HepG2 (cell line): ENCODE data around the gene PANX1. TPM values are rescaled to one million over a fixed set of nuclear protein-coding genes. Genes with fewer than 3 reads are reported as not detected.

Experiments used
- FLYWCH1 ChIP-seq: sonication (generic); formaldehyde crosslinking; IDR thresholded peaks from 2 replicates; pipeline ENCODE4 v1.8.1; 2023; ENCODE audit warnings: mild to moderate bottlenecking, missing genetic modification reagents
- FOXK2 ChIP-seq: fragments of 450-650 bp; IDR thresholded peaks from 2 replicates; pipeline ENCODE4 v1.6.1; 2016
- FOXO1 ChIP-seq: sonication (generic); formaldehyde crosslinking; IDR thresholded peaks from 2 replicates; pipeline ENCODE4 v1.4.0; 2020; ENCODE audit warnings: missing genetic modification reagents
- GATA4 ChIP-seq: sonication (generic); IDR thresholded peaks from 2 replicates; pipeline ENCODE4 v1.6.1; 2016; ENCODE audit warnings: antibody characterized with exemption, low read depth, borderline replicate concordance
- MIXL1 ChIP-seq: IDR thresholded peaks from 2 replicates; pipeline ENCODE4 v1.6.1; 2016
- SP2 ChIP-seq: sonication (generic); formaldehyde crosslinking; IDR thresholded peaks from 2 replicates; pipeline ENCODE4 v1.5.1; 2020; ENCODE audit warnings: mild to moderate bottlenecking, missing genetic modification reagents
- ZNF136 ChIP-seq: sonication (generic); formaldehyde crosslinking; IDR thresholded peaks from 2 replicates; pipeline ENCODE4 v1.8.1; 2022; ENCODE audit warnings: low read depth, mild to moderate bottlenecking, moderate library complexity, missing genetic modification reagents
- ZNF317 ChIP-seq: sonication (generic); formaldehyde crosslinking; IDR thresholded peaks from 2 replicates; pipeline ENCODE4 v1.5.0; 2020; ENCODE audit warnings: mild to moderate bottlenecking, missing genetic modification reagents
- ZNF432 ChIP-seq: sonication (generic); formaldehyde crosslinking; IDR thresholded peaks from 2 replicates; pipeline ENCODE4 v1.5.0; 2020; ENCODE audit warnings: missing genetic modification reagents, mild to moderate bottlenecking, borderline replicate concordance
- ZNF816 ChIP-seq: sonication (generic); formaldehyde crosslinking; IDR thresholded peaks from 2 replicates; pipeline ENCODE4 v1.8.0; 2022; ENCODE audit warnings: missing genetic modification reagents, mild to moderate bottlenecking, borderline replicate concordance
- polyA plus RNA-seq, 8 experiments: library from polyadenylated mRNA; depleted of rRNA in 3 of 8; stranded (reverse) in 7 of 8; unstranded in 1 of 8; fragments of >200 nt; fragmentation: Illumina TruSeq in 4 of 8; extraction: Trizol in 4 of 8; gene quantifications; 2 replicates each; pipeline versions ENCODE4 v1.2.1 to v1.2.3, GENCODE V29; 2011 to 2016; ENCODE audit warnings: low read depth in 4 of 8, missing spikeins in 1 of 8, mixed read lengths in 1 of 8; ENCODE audit not compliant: insufficient read depth in 1 of 8
- total RNA-seq, 5 experiments: library from RNA; depleted of rRNA; stranded (reverse); fragments of >200 nt; fragmentation: Illumina TruSeq; extraction: Trizol; gene quantifications; 2 replicates each; pipeline ENCODE4 v1.2.3, GENCODE V29; 2016; ENCODE audit warnings: low read depth in 1 of 5
- TF ChIP-seq, protein P1 (sequence below): sonication (generic); formaldehyde crosslinking; IDR thresholded peaks from 2 replicates; pipeline ENCODE4 v1.8.0; 2022; ENCODE audit warnings: mild to moderate bottlenecking, missing genetic modification reagents, moderate library complexity
- TF ChIP-seq, protein P2 (sequence below): sonication (generic); formaldehyde crosslinking; IDR thresholded peaks from 2 replicates; pipeline ENCODE4 v1.4.0; 2020; ENCODE audit warnings: missing genetic modification reagents
- TF ChIP-seq, protein P3 (sequence below): sonication (generic); formaldehyde crosslinking; IDR thresholded peaks from 2 replicates; pipeline ENCODE4 v1.5.1; 2020; ENCODE audit warnings: mild to moderate bottlenecking, missing genetic modification reagents
- TF ChIP-seq, protein P4 (sequence below): sonication (generic); formaldehyde crosslinking; IDR thresholded peaks from 2 replicates; pipeline ENCODE4 v1.4.0; 2020; ENCODE audit warnings: missing genetic modification reagents, mild to moderate bottlenecking, borderline replicate concordance
- TF ChIP-seq, protein P5 (sequence below): sonication (generic); formaldehyde crosslinking; IDR thresholded peaks from 2 replicates; pipeline ENCODE4 v1.4.0; 2020; ENCODE audit warnings: mild to moderate bottlenecking, missing genetic modification reagents
- TF ChIP-seq, protein P6 (sequence below): conservative IDR thresholded peaks from 2 replicates; pipeline ENCODE4 v1.6.1; 2018; ENCODE audit warnings: missing genetic modification reagents
- TF ChIP-seq, protein P7 (sequence below): sonication (generic); formaldehyde crosslinking; IDR thresholded peaks from 2 replicates; pipeline ENCODE4 v1.5.1; 2020; ENCODE audit warnings: missing genetic modification reagents, mild to moderate bottlenecking, borderline replicate concordance
- TF ChIP-seq, protein P8 (sequence below): sonication (generic); formaldehyde crosslinking; IDR thresholded peaks from 2 replicates; pipeline ENCODE4 v1.8.1; 2023; ENCODE audit warnings: missing genetic modification reagents, mild to moderate bottlenecking, borderline replicate concordance
- TF ChIP-seq, protein P9 (sequence below): IDR thresholded peaks from 2 replicates; pipeline ENCODE4 v1.6.1; 2016; ENCODE audit warnings: missing compliant biosample characterization, missing genetic modification reagents, borderline replicate concordance

The PANX1 gene
- total and polyA plus RNA-seq, 2 of the 13 experiments (the other 11 are each of a cell fraction or from before 2014, with no cell fraction given) = 8.3 to 24.8 TPM

DNA sequence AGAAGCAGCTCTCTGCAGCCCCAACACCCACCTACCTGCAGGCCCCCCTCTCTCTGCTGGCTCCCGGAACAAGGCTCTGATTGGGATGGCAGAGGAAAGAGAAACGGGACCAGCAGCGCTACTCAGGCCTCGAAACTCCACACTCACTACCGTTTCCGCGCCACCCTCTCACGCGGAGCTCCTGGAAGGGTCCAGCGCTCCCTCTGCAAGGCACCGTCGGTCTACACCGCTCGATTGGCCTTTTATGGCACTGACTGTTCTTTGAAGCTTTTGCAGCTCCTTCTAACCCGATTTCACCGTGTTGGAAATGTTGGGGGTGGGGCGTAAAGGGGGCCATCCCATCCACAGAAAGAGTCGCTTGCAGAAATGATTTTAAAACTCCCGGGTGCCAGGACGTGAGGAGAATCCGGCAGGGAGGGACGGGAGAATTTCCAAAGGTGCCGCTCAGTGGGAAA is 323 bp upstream of the PANX1 start (continued):
- TF ChIP-seq, protein P1, sequence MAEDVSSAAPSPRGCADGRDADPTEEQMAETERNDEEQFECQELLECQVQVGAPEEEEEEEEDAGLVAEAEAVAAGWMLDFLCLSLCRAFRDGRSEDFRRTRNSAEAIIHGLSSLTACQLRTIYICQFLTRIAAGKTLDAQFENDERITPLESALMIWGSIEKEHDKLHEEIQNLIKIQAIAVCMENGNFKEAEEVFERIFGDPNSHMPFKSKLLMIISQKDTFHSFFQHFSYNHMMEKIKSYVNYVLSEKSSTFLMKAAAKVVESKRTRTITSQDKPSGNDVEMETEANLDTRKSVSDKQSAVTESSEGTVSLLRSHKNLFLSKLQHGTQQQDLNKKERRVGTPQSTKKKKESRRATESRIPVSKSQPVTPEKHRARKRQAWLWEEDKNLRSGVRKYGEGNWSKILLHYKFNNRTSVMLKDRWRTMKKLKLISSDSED (CRISPR knock-in tag) = no peak
- TF ChIP-seq SP2 (CRISPR knock-in tag) (no peak), FOXK2 (no peak), ZNF816 (peak; percentile 43; the same call in 1 of the 2 replicates), ZNF317 (CRISPR knock-in tag) (0 out of 2 replicates have a peak, but pooled peaks have one; percentile 28), FOXO1 (CRISPR knock-in tag) (no peak), MIXL1 (no peak), ZNF136 (CRISPR knock-in tag) (no peak), FLYWCH1 (CRISPR knock-in tag) (no peak), ZNF432 (no peak), GATA4 (no peak)
- TF ChIP-seq, protein P2, sequence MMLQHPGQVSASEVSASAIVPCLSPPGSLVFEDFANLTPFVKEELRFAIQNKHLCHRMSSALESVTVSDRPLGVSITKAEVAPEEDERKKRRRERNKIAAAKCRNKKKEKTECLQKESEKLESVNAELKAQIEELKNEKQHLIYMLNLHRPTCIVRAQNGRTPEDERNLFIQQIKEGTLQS (CRISPR knock-in tag) = no peak
- TF ChIP-seq, protein P3, sequence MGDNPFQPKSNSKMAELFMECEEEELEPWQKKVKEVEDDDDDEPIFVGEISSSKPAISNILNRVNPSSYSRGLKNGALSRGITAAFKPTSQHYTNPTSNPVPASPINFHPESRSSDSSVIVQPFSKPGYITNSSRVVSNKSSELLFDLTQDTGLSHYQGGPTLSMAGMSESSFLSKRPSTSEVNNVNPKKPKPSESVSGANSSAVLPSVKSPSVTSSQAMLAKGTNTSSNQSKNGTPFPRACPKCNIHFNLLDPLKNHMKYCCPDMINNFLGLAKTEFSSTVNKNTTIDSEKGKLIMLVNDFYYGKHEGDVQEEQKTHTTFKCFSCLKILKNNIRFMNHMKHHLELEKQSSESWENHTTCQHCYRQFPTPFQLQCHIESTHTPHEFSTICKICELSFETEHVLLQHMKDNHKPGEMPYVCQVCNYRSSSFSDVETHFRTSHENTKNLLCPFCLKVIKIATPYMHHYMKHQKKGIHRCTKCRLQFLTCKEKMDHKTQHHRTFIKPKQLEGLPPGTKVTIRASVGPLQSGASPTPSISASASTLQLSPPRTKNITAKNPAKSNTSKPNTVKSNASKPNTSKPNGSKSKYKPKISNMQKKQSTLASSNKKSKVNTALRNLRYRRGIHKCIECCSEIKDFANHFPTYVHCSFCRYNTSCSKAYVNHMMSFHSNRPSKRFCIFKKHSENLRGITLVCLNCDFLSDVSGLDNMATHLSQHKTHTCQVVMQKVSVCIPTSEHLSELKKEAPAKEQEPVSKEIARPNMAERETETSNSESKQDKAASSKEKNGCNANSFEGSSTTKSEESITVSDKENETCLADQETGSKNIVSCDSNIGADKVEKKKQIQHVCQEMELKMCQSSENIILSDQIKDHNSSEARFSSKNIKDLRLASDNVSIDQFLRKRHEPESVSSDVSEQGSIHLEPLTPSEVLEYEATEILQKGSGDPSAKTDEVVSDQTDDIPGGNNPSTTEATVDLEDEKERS = no peak
- TF ChIP-seq, protein P4, sequence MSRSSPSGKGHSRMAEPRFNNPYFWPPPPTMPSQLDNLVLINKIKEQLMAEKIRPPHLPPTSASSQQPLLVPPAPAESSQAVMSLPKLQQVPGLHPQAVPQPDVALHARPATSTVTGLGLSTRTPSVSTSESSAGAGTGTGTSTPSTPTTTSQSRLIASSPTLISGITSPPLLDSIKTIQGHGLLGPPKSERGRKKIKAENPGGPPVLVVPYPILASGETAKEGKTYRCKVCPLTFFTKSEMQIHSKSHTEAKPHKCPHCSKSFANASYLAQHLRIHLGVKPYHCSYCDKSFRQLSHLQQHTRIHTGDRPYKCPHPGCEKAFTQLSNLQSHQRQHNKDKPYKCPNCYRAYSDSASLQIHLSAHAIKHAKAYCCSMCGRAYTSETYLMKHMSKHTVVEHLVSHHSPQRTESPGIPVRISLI = no peak
- TF ChIP-seq, protein P5, sequence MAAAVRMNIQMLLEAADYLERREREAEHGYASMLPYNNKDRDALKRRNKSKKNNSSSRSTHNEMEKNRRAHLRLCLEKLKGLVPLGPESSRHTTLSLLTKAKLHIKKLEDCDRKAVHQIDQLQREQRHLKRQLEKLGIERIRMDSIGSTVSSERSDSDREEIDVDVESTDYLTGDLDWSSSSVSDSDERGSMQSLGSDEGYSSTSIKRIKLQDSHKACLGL (CRISPR knock-in tag) = no peak
- TF ChIP-seq, protein P6, sequence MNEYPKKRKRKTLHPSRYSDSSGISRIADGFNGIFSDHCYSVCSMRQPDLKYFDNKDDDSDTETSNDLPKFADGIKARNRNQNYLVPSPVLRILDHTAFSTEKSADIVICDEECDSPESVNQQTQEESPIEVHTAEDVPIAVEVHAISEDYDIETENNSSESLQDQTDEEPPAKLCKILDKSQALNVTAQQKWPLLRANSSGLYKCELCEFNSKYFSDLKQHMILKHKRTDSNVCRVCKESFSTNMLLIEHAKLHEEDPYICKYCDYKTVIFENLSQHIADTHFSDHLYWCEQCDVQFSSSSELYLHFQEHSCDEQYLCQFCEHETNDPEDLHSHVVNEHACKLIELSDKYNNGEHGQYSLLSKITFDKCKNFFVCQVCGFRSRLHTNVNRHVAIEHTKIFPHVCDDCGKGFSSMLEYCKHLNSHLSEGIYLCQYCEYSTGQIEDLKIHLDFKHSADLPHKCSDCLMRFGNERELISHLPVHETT (CRISPR knock-in tag) = no peak
- TF ChIP-seq, protein P7, sequence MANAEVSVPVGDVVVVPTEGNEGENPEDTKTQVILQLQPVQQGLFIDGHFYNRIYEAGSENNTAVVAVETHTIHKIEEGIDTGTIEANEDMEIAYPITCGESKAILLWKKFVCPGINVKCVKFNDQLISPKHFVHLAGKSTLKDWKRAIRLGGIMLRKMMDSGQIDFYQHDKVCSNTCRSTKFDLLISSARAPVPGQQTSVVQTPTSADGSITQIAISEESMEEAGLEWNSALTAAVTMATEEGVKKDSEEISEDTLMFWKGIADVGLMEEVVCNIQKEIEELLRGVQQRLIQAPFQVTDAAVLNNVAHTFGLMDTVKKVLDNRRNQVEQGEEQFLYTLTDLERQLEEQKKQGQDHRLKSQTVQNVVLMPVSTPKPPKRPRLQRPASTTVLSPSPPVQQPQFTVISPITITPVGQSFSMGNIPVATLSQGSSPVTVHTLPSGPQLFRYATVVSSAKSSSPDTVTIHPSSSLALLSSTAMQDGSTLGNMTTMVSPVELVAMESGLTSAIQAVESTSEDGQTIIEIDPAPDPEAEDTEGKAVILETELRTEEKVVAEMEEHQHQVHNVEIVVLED (CRISPR knock-in tag) = no peak
- TF ChIP-seq, protein P8, sequence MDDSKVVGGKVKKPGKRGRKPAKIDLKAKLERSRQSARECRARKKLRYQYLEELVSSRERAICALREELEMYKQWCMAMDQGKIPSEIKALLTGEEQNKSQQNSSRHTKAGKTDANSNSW = no peak
- TF ChIP-seq, protein P9, sequence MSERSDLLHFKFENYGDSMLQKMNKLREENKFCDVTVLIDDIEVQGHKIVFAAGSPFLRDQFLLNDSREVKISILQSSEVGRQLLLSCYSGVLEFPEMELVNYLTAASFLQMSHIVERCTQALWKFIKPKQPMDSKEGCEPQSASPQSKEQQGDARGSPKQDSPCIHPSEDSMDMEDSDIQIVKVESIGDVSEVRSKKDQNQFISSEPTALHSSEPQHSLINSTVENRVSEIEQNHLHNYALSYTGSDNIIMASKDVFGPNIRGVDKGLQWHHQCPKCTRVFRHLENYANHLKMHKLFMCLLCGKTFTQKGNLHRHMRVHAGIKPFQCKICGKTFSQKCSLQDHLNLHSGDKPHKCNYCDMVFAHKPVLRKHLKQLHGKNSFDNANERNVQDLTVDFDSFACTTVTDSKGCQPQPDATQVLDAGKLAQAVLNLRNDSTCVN (CRISPR knock-in tag) = no peak
